HG03571 (cell line): Measurements from ENCODE around the gene AKT1.
"Not testable (repeated sequence)": the region's sequence is repeated elsewhere in the genome, so short reads cannot be mapped to it uniquely, and the experiment has no call there.

Experiments
- ATAC-seq: cut with Tn5 transposase; IDR thresholded peaks from one replicate; pipeline ENCODE4 v1.9.1; 2021; ENCODE audit not compliant: unreplicated experiment

The AKT1 gene

GRCh38 chr14:104741108-104741802 is 54.3 kb downstream of the AKT1 start:
- ATAC-seq = no peak

- no peak for ATAC-seq
Observed at GRCh38 chr14:104739546-104740516, 55.7 kb downstream of the AKT1 start.

DNA sequence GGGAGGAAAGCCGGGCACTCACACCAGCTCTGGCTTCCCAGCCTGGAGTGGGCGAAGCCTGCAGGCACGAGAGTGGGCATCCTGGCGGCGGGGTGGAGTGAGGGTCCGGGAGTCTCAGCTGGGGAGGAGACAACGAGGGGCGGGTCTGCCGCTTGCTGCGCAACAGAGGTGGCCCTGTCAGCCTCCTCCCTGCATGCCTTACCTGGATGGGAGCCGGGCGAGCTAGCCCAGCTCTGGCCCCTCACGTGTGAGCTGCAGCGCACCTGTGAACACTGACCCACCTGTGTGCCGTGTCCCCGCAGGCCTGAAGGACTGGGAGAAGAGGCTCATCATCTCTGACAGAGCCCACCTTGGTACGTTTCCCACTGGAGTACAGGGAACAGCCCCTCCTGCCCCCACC is 56.5 kb downstream of the AKT1 start:
- ATAC-seq = no peak

DNA sequence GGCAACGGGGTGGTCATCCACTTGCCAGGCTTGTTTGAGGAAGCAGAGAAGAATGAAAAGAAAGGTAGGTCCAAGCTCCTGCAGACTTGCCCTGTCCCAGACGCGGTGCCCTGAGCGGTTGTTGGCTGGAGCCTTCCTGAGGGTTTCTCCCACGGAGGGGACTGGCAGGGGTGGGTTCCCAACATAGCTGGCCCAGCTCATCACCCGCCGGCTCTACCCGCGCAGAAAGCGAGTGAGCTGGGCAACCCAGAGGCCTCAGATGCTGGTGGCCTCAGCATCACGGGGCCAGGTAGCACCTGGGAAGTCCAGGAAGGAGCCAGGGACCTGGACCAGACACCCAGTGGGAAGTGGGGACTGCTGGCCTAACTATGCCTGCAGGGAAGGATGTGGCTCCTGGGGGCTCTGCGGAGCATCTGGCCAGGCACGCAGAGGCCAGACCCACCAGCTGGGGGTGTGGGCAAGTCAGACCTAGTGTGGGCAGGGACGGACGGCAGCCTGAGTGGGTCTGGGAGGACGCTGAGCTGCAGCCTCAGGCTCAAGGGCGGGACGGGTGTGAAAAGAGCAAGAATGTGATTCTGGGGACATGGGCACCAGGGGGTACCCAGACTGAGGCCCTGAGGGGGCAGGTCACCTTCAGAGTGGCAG is 57.1 kb downstream of the AKT1 start:
- ATAC-seq = no peak

GRCh38 chr14:104735830-104736642 is 59.5 kb downstream of the AKT1 start:
- ATAC-seq = no peak

DNA sequence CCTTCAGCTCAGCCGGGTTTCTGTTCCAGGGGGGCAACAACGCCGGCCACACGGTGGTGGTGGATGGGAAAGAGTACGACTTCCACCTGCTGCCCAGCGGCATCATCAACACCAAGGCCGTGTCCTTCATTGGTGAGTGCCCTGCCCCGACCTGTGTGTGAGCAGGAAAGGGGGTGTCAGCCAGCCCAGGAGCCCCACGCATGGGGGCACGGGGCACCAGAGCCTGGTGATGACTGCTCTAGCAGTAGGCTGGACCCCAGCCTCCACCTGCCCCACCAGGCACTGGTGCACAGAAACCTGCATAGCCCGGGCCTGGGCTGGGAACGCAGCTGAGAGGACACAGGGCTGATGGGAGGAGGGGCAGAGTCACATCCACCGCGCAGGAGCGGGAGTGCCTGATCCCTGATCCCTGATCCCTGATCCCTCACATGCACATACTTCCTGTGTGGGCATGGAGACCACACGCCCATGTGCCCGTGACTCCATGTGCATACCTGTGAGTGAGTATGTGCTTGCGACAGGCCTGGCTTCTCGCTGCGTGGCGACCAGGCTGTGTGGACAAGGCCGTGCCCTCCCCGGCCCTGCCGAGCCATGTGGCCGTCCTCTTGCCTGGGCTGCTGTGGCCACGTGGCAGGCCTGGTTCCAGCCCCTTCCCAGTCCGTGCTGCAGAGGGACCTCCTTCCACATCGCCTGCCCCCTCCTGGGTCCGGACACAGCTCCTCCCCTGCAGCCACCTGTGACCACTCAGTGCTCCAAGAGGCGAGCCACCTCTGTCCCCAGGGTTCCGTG is 60.4 kb downstream of the AKT1 start:
- no peak for ATAC-seq

- ATAC-seq = no peak
Observed at GRCh38 chr14:104734601-104734990, 61.0 kb downstream of the AKT1 start.

DNA sequence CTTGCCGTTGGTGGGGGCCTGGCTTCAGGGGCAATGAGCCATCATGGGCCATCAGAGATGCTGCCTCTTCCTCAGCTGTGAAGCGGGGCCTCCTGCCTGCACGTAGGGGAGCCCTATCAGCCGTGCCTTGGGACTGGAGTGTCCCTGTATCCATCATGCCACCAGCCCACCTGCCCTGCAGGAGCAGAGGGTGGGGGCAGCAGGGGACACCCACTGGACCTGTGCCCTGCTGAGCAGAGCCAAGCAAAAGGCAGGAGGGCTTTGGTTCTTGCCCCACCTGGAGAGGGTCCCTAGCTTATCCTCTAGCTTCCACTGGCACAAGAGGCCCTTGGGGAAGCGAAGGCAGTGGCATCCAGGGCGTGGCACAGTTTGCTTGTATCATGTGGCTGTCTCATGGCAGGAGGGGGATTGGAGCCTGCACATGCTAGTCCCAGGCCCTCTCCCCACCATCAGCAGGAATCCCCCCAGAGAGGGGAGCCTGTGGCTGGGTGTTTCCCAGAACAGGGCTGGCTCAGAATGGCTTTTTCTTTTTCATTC is 61.4 kb downstream of the AKT1 start:
- ATAC-seq = no peak

DNA sequence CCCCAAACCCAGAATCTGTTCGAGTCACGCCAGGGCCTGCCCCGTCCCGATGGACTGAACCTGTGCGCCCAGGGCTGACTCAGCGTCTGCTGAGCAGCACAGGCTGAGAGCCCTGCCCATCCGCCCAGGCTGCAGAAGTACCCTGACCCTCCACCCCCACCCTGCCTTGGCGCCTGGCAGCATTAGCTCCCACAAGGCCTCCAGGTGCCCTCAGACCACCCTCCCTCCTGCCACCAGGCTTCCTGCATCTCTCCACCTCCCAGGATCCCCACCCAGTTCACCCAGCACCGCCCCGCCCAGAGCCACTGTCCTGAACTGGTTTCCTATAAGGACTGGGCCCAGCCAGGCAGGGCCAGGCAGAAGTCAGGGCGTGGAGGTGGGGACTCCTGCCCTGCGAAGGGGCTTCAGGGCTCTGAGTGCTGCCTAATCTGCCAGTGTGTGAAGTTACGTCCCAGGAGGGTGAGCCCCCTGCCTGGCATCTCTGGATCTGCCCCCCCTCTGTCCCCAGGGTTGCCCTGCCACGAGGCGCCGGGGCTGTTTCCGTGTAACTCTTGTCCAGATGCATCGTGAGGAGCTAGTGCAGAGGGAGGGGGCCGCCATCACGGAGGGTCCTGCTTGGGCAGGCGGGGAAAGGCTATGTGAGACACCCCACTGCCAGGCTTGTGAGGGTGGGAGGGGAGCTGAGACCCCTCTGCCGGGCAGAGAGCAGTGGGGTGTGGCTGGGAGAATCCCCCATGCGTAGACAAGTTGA is 62.4 kb downstream of the AKT1 start:
- no peak for ATAC-seq

- ATAC-seq = no peak
Observed at GRCh38 chr14:104732355-104732804, 63.2 kb downstream of the AKT1 start.

GRCh38 chr14:104731320-104732294 is 63.9 kb downstream of the AKT1 start:
- no peak for ATAC-seq

GRCh38 chr14:104730487-104730886 is 65.1 kb downstream of the AKT1 start:
- ATAC-seq = no peak

- ATAC-seq = no peak
Observed at GRCh38 chr14:104729835-104730181, 65.7 kb downstream of the AKT1 start.

DNA sequence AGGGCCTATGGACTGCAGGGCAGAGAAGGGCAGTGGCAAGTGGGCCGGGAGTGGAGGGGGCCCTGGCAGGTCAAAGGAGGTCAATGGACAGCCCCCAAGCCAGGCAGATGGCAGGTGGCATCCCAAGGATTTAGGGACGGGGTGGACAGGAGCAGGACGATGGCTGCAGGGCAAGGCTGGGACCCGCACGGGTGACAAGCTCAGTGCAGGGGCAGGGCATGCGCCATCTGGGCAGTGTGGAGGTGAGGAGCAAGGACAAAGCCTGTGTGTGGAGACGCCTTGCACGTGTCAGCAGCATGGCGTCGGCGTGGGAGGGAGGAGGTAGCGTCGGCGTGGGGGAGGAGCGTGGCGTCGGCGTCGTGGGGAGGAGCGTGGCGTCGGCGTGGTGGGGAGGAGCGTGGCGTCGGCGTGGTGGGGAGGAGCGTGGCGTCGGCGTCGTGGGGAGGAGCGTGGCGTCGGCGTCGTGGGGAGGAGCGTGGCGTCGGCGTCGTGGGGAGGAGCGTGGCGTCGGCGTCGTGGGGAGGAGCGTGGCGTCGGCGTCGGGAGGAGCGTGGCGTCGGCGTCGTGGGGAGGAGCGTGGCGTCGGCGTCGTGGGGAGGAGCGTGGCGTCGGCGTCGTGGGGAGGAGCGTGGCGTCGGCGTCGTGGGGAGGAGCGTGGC is 66.2 kb downstream of the AKT1 start:
- ATAC-seq = not testable (repeated sequence)

DNA sequence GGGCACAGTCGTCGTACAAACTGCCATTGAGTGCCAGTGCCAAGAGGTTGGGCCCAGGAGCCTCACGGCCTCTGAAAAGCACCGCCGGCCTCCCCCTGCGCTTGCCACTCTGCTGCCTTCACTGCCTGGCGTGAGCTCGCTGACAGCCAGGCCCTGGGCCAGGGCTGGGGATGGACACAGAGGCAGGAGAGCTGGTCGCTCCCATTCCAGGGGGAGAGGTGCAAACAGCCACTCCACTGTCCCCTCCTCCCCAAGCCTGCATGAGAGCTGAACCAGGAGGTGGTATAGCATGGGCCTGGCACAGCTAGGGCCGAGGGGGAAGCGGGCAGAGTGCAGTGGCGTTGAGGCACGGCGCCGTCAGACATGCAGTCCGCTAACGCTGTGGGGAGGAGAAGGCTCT is 66.9 kb downstream of the AKT1 start:
- ATAC-seq = no peak

- no peak for ATAC-seq
Observed at GRCh38 chr14:104726600-104727451, 68.7 kb downstream of the AKT1 start.
